Kidney capillary endothelial cell (primary cell): ENCODE measurements around the gene TTC16.
A peak's percentile ranks its signal among the peaks of the same experiment; 100 is the strongest.

Experiments used
- DNase-seq: peaks from one replicate; pipeline ENCODE4 v3.0.0-alpha.2; 2018; ENCODE audit warnings: low spot score

TTC16 gene, protein sequence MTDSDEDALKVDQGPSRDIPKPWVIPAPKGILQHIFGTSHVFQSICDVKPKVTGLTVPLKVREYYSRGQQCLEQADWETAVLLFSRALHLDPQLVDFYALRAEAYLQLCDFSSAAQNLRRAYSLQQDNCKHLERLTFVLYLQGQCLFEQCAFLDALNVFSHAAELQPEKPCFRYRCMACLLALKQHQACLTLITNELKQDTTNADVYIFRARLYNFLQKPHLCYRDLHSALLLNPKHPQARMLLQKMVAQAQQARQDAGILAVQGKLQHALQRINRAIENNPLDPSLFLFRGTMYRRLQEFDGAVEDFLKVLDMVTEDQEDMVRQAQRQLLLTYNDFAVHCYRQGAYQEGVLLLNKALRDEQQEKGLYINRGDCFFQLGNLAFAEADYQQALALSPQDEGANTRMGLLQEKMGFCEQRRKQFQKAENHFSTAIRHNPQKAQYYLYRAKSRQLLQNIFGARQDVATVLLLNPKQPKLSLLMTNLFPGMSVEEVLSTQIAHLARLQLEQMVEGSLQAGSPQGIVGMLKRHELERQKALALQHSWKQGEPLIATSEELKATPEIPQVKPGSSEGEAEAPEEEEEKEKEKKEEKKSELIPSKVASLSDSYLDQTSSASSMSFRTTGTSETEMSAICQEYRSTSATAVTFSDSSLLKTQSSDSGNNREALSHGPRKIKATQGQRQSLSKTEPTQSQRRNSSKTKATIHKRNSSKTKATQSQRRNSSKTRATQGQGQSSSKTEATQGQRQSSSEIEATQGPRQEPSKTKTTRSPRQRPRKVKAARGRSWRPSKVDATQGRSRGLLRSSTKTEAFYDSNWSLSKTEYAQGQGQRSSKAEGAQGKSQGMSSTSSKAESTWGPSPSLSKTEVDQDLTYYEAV

GRCh38 chr9:127715470-127716337, at the start of gene TTC16, which contains the start of gene PTRH1:
Gene TTC16, plus strand, starts transcription at chr9:127716079. Its CDS starts 67 bp downstream, at chr9:127716146.
Gene PTRH1, minus strand, starts transcription at chr9:127715663. Its CDS starts 24 bp downstream, at chr9:127715639.
- DNase-seq: peak; percentile 95

DNA sequence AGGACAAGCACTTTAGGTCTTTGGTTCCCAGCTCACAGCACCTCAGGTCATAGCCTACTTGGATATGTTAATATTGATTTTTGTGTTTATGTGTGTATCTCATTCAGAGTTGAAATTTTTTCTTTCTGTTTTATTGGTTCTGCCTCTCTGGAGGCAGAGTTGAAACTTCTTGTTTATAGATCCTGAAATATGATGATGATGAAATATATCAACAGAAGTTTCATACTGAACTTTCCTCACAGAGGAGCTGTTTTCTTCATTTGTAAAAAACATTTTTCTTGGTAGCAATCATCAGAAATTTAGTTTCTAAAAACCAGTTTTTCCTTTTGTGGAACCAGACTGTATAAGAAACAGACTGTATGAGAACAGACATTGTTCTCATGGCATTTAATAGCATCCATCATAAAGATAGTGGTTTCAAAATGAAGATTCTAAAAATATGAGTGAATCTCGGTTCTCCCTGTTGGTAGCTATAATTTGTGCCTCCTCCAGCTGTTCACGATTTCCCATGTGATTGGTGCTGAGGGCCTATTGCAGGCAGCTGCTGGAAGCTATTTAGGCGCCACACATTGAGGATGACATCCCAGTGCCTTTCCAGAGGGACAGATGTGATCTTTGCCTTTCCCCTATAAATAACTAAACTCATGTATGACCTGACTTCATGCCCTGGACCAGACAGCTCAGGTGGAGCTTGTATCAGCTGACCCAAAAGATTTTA, 48.6 kb upstream of the TTC16 start:
- DNase-seq: no peak

DNA sequence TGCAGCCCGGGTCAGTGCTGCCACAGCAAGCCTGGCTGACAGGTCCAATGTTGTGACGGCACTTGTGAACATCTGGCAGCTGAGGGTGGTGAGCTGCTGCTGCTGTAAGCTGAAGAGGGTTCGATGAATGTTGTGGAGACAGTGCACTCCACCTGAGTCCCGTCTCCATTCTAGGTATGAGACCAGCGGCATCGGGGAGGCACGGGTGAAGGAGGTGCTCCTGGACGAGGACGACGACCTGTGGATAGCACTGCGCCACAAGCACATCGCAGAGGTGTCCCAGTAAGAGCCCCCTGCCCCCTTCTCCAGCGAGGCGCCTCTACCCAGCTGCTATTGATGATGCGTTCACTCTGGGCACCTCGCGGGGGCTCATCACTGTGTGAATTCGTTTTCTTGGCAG, 48.0 kb upstream of the TTC16 start:
- DNase-seq: no peak

GRCh38 chr9:127673234-127673633, 42.6 kb upstream of the TTC16 start:
- no peak for DNase-seq

GRCh38 chr9:127676638-127677037, 39.2 kb upstream of the TTC16 start:
- DNase-seq: no peak

- no peak for DNase-seq
Measured at GRCh38 chr9:127679506-127679905, 36.4 kb upstream of the TTC16 start.

- no peak for DNase-seq
Measured at GRCh38 chr9:127680226-127680625, 35.7 kb upstream of the TTC16 start.

GRCh38 chr9:127680846-127681245, 35.0 kb upstream of the TTC16 start:
- no peak for DNase-seq

- DNase-seq: no peak
Measured at GRCh38 chr9:127682351-127683136, 33.3 kb upstream of the TTC16 start.

DNA sequence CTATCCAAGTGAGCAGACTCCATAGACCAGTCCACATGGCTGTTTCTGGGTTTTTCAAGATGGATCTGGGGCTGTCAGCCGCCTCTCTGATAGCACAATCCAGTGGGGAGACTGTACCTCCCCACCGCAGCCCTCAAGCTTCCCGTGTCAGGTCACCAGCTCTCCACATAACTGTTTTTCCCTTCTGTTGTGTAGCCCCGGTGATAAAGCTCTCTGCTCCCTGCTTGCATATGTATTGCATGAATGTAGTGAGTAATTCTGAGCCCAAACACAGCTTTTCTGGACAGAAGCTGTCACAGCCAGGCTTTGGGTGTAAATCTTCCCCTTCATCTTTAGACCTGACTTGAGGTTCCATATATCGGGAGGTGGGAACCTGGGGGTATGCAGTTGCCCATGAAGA, 32.2 kb upstream of the TTC16 start:
- DNase-seq: no peak

DNA sequence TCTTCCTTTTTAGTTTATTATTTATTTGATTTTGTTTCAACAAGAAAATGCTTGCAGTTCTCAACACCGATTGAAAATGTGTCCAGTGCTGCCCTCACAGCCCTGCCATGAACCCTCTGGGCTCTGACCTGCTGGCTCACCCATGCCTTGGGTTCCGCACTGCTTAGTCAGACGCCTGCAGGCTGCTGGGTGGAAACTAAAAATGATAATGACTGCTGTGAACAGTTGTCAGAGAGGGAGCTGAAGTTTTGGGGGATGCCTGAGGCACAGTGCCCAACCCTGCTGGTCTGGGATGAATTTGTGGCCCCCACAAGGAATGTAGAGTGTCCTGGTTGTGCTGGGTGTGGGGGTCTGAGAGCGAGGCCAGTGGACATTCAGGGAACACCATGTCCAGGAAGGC, 31.3 kb upstream of the TTC16 start:
- DNase-seq: no peak

- DNase-seq: no peak
Measured at GRCh38 chr9:127686461-127687393, 29.2 kb upstream of the TTC16 start.

- DNase-seq: no peak
Measured at GRCh38 chr9:127689329-127690000, 26.4 kb upstream of the TTC16 start.

DNA sequence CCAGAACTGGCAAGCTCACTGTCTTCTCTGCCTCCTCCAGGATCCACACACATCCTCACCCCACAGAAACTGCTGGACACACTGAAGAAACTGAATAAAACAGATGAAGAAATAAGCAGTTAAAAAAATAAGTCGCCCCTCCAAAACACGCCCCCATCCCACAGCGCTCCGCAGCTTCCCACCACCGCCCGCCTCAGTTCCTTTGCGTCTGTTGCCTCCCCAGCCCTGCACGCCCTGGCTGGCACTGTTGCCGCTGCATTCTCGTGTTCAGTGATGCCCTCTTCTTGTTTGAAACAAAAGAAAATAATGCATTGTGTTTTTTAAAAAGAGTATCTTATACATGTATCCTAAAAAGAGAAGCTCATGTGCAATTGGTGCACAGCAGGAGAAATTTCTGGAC, 25.1 kb upstream of the TTC16 start:
- no peak for DNase-seq

DNA sequence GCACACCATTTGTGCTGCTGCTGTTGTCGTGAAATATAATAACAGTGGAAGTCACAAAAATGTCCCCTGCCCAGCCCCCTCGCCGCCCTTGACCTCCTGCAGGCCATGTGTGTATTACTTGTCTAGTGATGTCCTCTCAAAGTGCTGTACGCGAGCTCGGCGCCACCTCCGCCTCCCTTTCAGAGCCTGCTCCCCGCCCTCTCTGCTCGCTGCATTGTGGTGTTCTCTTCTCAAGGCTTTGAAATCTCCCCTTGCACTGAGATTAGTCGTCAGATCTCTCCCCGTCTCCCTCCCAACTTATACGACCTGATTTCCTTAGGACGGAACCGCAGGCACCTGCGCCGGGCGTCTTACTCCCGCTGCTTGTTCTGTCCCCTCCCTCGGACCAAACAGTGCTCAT, 23.8 kb upstream of the TTC16 start:
- no peak for DNase-seq

DNA sequence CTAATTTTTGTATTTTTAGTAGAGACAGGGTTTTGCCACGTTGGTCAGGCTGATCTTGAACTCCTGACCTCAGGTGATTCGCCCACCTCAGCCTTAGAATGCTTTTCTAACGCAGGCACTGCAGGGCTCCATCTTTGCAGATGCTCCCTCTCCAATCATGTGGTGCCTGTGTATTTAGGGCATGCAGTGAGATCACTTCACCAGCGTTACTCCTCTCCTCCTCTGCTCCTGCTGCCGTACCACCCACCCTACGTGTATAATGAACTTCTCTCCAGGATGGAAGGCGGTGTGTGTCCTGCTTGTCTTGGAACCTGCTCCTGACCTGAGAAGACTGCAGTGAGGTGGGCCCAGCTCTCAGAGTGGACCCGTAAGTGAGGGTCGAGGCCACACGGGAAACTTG, 22.7 kb upstream of the TTC16 start:
- DNase-seq: no peak

DNA sequence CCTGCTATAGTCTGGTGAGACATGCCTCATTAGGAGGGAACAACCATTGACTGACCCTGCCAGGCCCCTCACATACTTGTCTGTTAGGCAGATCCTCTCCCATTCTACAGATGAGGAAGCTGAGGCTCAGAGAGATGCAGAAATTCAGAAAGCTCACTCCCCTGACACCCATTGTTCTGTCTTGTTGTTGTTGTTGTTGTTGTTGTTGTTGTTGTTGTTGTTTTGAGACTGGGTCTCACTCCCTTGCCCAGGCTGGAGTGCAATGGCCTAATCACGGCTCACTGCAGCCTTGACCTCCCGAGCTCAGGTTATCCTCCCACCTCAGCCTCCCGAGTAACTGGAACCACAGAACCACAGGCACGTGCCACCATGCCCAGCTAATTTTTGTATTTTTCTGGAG, 22.2 kb upstream of the TTC16 start:
- DNase-seq: no peak

DNA sequence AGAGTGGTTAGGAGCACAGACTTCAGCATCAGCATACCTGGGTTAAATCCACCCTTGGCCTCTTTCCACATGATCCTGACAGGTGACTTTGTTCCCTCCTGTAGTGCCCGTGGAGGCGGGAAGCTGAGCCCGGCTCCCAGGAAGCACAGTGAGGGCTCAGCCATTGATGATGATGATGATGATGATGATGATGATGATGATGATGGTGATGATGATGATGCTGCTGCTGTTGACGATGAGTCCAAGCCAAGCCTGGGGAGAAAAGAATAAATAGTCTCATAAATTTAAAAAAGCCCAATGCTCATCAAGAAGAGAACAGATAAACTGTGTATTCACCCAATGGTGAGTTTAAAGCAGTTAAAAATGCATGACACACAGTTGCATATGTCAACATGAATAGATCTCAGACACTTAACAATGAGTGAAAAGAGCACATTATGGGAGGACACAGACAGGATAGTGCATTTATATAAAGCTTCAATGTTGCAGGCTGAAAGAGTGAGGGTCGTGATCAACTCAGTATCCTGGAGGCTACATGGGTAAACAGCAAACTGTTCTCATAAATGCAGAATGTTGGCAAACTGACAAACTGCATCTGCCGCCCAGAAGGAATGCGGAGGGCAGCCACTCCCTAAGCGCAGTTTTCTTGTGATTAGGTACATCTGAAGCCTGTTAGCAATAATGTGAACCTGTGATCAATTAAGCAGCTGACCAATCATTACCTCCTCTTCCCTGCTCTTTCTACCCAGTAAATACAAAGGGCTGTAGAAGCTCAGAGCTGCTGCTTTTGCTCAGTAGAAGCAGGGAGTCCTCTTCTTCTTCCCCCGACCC, 20.8 kb upstream of the TTC16 start:
- no peak for DNase-seq
